Measurements from ENCODE around the gene ZSCAN10. TPM values are rescaled to one million over a fixed set of nuclear protein-coding genes. Genes with fewer than 3 reads are reported as not detected.

Gene ZSCAN10
- total and polyA plus RNA-seq, 2 of the 13 experiments (the other 11 are each of a cell fraction or from before 2014, with no cell fraction given), result not detected

- DNase-seq (ENCODE audit: low spot score) (peak; percentile 55), ATAC-seq (no peak), FAIRE-seq (peak; percentile 34)
- WGBS (ENCODE audit: low lambda C conversion rate), result 63% methylated on average over 21 of the region's 22 CpGs
- no peaks in the 10 kb centered on the region for H3K79me2 ChIP-seq (ENCODE audit: insufficient read depth, low read length)
- no peak overlapping the region for H3K4me2 ChIP-seq (ENCODE audit: low read depth, low read length)
- no peak overlapping the region for H3K9ac ChIP-seq (ENCODE audit: insufficient read depth, low read depth, low read length)
- CTCF ChIA-PET (ENCODE audit: low intra/inter-chr PET ratio, low total read pairs), result interaction anchor here (1.2 to 1.5 kb wide), 2 partner anchors 35 kb away, joined by 5 to 8 read pairs; no protein-coding TSS in a partner anchor
- no peaks in the 10 kb centered on the region for H4K20me1 ChIP-seq (ENCODE audit: insufficient read depth, low read length)
- peaks cover 26% of the 10 kb centered on the region for H3K4me1 ChIP-seq (ENCODE audit: insufficient read depth, low read length)
- no peak overlapping the region for H3K27ac ChIP-seq (ENCODE audit: extremely low read length, insufficient read depth, low read length)
- BruUV-seq (replicated peaks), result no TSS peak
- in situ Hi-C loops (cut with HindIII; ENCODE audit: extremely low pct_ligation_motif_present, low pct_unique_long_range_greater_than_20kb), result no loop called here
- H3K4me3 ChIP-seq (replicated peaks in 1 of 3; ENCODE audit: insufficient read depth in 1 of 3, low read depth in 2 of 3, low read length in 3 of 3), result no peak overlapping the region
- intact Hi-C loops (cut with micrococcal nuclease; ENCODE audit: unreplicated experiment), result loop anchor here (5.0 kb wide), 1 partner anchor 38 kb away; no protein-coding TSS in a partner anchor
- no peaks in the 10 kb centered on the region for H3K36me3 ChIP-seq (replicated peaks in 1 of 2; ENCODE audit: control insufficient read depth in 1 of 2, insufficient read depth in 2 of 2, low read length in 2 of 2)
- POLR2A ChIA-PET, result no interaction called here
- TF ChIP-seq SAP130 (CRISPR knock-in tag; IDR thresholded peaks at IDR 0.05; ENCODE audit: low read depth) (0 out of 2 replicates have a peak, but pooled peaks have one; percentile 17), STAG1 (CRISPR knock-in tag; IDR thresholded peaks at IDR 0.05) (peak; percentile 51), ZMYM4 (CRISPR knock-in tag; IDR thresholded peaks at IDR 0.05) (no peak), SMC3 (IDR thresholded peaks at IDR 0.05; ENCODE audit: low read length) (peak; percentile 37; the same call in 1 of the 2 replicates), ZNF235 (CRISPR knock-in tag; IDR thresholded peaks at IDR 0.05; ENCODE audit: borderline replicate concordance) (no peak), ZNF878 (CRISPR knock-in tag; IDR thresholded peaks at IDR 0.05) (no peak), CTCF (CRISPR knock-in tag; IDR thresholded peaks at IDR 0.05) (peak; percentile 70)
- H3K9me3 ChIP-seq (ENCODE audit: low read length), result no peaks in the 10 kb centered on the region
- no peak overlapping the region for H2AFZ ChIP-seq (ENCODE audit: low read length)
- peaks cover 0 to 20% of the 10 kb centered on the region in 2 experiments; a peak in 2 of 5 replicates for H3K27me3 ChIP-seq (ENCODE audit: control insufficient read depth in 1 of 2, insufficient read depth in 2 of 2, low read length in 2 of 2)
These were observed 4.6 kb downstream of the ZSCAN10 start for GRCh38 chr16:3094289-3095027.
